Chondrocyte (in vitro differentiated cells): ENCODE data around the gene FBXO3. TPM values are rescaled to one million over a fixed set of nuclear protein-coding genes. Genes with fewer than 3 reads are reported as not detected.
"Not testable (repeated sequence)": the region's sequence is repeated elsewhere in the genome, so short reads cannot be mapped to it uniquely, and the experiment has no call there.

ENCODE experiments used
- DNase-seq: peaks from one replicate; pipeline ENCODE4 v3.0.0; 2021; ENCODE audit warnings: mixed read lengths, low spot score
- H3K27ac Mint-ChIP-seq: one replicate; pipeline ENCODE4 v1.8.0; 2021; ENCODE audit warnings: mild to moderate bottlenecking, moderate library complexity, mixed read lengths; ENCODE audit not compliant: unreplicated experiment
- H3K27me3 Mint-ChIP-seq: 2 replicates; pipeline ENCODE4 v1.8.0; 2021; ENCODE audit warnings: low read depth, mixed read lengths
- H3K36me3 Mint-ChIP-seq: 2 replicates; pipeline ENCODE4 v1.8.0; 2021; ENCODE audit warnings: low read depth, mixed read lengths
- H3K4me1 Mint-ChIP-seq: 2 replicates; pipeline ENCODE4 v1.8.0; 2021; ENCODE audit warnings: low read depth, mild to moderate bottlenecking, mixed read lengths
- H3K4me3 Mint-ChIP-seq: one replicate; pipeline ENCODE4 v1.8.0; 2021; ENCODE audit warnings: mild to moderate bottlenecking, moderate library complexity, mixed read lengths; ENCODE audit not compliant: unreplicated experiment
- H3K9me3 Mint-ChIP-seq: 2 replicates; pipeline ENCODE4 v1.8.0; 2021; ENCODE audit warnings: low read depth, mixed read lengths
- CTCF ChIP-seq: fragments of 200-600 bp; sonication (generic); IDR thresholded peaks from 2 replicates; pipeline ENCODE4 v1.5.0; 2021; ENCODE audit warnings: antibody characterized with exemption, mild to moderate bottlenecking, moderate library complexity
- total RNA-seq: library from RNA; stranded (reverse); gene quantifications from 3 replicates; pipeline ENCODE4 v1.2.1, GENCODE V29; 2021

FBXO3 gene
- total RNA-seq, 1 donor from 2014 or later = 22.0 TPM

- Mint-ChIP-seq H3K4me1 (peaks cover 61% of the 10 kb centered on the region), H3K36me3 (peaks cover 4% of the 10 kb centered on the region), H3K9me3 (no peaks in the 10 kb centered on the region), H3K27ac (peak overlapping the region; percentile 97), H3K4me3 (peak overlapping the region; percentile 89), H3K27me3 (no peaks in the 10 kb centered on the region)
- TF ChIP-seq CTCF = no peak
- DNase-seq = no peak
Measured at GRCh38 chr11:33734441-33735270, 39.7 kb downstream of the FBXO3 start.

- Mint-ChIP-seq H3K36me3 (peaks cover 6% of the 10 kb centered on the region), H3K27me3 (no peaks in the 10 kb centered on the region), H3K4me1 (peaks cover 67% of the 10 kb centered on the region), H3K9me3 (no peaks in the 10 kb centered on the region), H3K27ac (peak overlapping the region; percentile 55), H3K4me3 (peak overlapping the region; percentile 89)
- no peak for TF ChIP-seq CTCF
- DNase-seq = no peak
Measured at GRCh38 chr11:33733980-33734379, 40.3 kb downstream of the FBXO3 start.

- Mint-ChIP-seq H3K4me1 (peaks cover 67% of the 10 kb centered on the region), H3K36me3 (peaks cover 10% of the 10 kb centered on the region), H3K27me3 (no peaks in the 10 kb centered on the region), H3K9me3 (no peaks in the 10 kb centered on the region), H3K4me3 (no peak overlapping the region), H3K27ac (peak overlapping the region; percentile 9)
- DNase-seq = no peak
- TF ChIP-seq CTCF = no peak
Measured at GRCh38 chr11:33731723-33732531, 42.4 kb downstream of the FBXO3 start.

GRCh38 chr11:33730716-33731115, 43.6 kb downstream of the FBXO3 start:
- H3K4me3 Mint-ChIP-seq = no peak overlapping the region
- H3K4me1 Mint-ChIP-seq = peaks cover 73% of the 10 kb centered on the region
- H3K27ac Mint-ChIP-seq = no peak overlapping the region
- TF ChIP-seq CTCF = no peak
- H3K36me3 Mint-ChIP-seq = peaks cover 10% of the 10 kb centered on the region
- H3K27me3 Mint-ChIP-seq = no peaks in the 10 kb centered on the region
- H3K9me3 Mint-ChIP-seq = no peaks in the 10 kb centered on the region
- DNase-seq = no peak

GRCh38 chr11:33729072-33729664, 45.2 kb downstream of the FBXO3 start:
- peaks cover 10% of the 10 kb centered on the region for H3K36me3 Mint-ChIP-seq
- not testable (repeated sequence) for H3K27me3 Mint-ChIP-seq, DNase-seq, H3K27ac Mint-ChIP-seq, H3K9me3 Mint-ChIP-seq, H3K4me3 Mint-ChIP-seq
- H3K4me1 Mint-ChIP-seq = peaks cover 77% of the 10 kb centered on the region

- H3K36me3 Mint-ChIP-seq, H3K27ac Mint-ChIP-seq, H3K4me3 Mint-ChIP-seq, H3K9me3 Mint-ChIP-seq, DNase-seq, H3K27me3 Mint-ChIP-seq: not testable (repeated sequence)
- peaks cover 80% of the 10 kb centered on the region for H3K4me1 Mint-ChIP-seq
Measured at GRCh38 chr11:33727539-33727938, 46.8 kb downstream of the FBXO3 start.
